ENCODE data around the gene TESK1. TPM values are rescaled to one million over a fixed set of nuclear protein-coding genes. Genes with fewer than 3 reads are reported as not detected.

TESK1 gene, protein sequence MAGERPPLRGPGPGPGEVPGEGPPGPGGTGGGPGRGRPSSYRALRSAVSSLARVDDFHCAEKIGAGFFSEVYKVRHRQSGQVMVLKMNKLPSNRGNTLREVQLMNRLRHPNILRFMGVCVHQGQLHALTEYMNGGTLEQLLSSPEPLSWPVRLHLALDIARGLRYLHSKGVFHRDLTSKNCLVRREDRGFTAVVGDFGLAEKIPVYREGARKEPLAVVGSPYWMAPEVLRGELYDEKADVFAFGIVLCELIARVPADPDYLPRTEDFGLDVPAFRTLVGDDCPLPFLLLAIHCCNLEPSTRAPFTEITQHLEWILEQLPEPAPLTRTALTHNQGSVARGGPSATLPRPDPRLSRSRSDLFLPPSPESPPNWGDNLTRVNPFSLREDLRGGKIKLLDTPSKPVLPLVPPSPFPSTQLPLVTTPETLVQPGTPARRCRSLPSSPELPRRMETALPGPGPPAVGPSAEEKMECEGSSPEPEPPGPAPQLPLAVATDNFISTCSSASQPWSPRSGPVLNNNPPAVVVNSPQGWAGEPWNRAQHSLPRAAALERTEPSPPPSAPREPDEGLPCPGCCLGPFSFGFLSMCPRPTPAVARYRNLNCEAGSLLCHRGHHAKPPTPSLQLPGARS
- total RNA-seq = 7.5 and 12.2 TPM in 2 replicates

DNA sequence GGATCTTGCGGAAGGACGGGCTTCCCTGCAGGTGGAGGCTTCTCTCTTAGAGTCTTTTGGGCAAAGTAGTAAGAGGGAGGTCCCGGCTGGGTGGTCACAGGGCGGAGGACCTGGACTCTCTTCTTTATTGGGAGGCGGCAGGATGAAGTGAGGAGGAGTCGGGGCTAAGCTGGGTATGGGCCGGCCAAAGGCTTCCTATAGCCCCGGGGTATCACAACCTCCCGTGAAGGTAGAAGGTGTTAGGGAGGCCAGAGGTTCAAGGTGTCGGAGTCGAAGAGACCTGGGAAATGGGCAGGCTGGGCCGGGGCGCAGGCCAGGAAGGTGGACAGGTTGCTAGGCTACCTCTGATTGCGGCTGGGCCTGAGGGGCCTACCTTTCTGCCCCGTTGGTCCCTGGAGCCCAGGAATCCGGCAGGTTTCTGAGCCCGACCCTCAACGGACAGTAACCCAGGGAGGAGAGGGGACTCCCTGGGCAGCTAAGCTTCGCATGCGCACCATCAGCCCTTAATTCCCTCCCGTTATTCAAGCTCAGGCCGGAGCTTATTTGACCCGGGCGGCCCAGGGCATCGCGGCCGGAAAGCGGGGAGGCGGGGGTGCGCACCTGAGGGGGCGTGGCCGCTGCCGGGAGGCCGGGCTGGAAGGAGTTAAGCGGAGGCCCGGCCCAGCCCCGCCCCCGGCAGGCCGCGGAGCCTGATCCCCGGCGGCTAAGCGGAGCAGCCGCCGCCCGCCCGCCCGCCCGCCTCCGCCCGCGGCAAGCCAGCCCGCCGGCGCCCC is at the start of gene TESK1:
Gene TESK1 (plus strand): TSS at position 685 of the 773 bp plus-strand sequence. CDS start 358 bp downstream, outside the sequence.

DNA sequence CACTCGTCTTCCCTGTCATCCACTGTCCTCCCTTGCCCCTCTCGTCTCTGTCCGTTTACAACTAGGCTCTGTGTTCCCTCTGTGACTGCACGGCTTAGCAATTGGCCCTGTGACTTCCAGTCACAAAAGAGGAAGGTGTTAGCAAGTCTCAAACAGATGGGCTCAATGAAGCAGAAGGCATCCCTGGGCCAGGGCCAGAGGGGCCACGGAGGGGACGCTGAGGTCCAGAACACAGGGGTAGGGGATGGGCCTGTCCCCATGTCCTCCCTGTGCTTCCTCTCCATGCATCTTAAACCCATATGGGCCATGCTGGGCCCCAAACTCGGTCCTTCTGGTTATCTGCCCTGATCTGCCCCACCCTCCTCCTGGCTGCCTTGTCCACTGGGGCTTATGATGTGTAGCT is 13.3 kb downstream of the TESK1 start, which contains the start of gene CD72:
Gene CD72 (minus strand): TSS at position 89 of the 403 bp plus-strand sequence. CDS start 110 bp downstream, outside the sequence.

DNA sequence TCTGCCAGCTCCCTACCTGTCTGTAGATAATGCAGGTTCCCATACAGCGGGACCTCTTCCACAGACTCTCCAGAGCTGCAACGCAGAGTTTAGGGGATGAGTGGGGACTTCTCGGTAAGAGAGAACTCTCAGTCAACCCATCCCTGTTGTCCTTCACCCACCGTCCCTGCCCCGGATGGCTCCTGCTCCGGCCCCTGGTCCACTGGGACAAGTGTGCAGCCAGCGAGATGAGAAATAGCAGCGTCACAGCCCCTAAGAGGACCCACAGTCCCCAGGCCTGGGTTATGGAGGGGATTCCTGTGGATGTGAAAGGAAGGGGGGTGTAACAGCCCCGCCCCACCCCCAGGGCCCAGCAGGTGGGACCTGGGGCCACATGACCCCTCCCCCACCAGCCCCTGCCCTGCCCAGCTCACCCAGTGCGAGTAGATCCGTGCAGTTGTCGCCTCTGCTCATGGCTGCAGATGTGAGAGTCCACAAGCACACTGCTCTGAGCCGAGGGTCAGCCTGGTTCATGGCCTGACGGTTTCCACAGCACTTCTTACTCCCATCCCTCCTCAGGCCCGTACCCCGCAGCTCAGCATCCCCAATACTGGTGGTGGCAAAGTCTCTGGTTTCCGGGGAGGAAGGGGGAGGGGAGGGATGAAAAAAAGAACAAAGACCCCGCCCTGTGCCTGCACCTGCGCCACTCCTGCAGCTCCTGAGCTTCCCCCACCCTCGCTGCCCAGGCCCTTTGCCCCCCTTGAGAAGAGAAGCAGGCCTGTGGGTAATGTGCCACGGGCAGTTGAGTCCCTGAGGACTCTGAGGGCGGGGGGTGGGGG is 45.5 kb downstream of the TESK1 start, which contains the start of gene SIT1:
Gene SIT1 (minus strand): TSS at position 591 of the 818 bp plus-strand sequence. CDS start 78 bp downstream, at position 513.

DNA sequence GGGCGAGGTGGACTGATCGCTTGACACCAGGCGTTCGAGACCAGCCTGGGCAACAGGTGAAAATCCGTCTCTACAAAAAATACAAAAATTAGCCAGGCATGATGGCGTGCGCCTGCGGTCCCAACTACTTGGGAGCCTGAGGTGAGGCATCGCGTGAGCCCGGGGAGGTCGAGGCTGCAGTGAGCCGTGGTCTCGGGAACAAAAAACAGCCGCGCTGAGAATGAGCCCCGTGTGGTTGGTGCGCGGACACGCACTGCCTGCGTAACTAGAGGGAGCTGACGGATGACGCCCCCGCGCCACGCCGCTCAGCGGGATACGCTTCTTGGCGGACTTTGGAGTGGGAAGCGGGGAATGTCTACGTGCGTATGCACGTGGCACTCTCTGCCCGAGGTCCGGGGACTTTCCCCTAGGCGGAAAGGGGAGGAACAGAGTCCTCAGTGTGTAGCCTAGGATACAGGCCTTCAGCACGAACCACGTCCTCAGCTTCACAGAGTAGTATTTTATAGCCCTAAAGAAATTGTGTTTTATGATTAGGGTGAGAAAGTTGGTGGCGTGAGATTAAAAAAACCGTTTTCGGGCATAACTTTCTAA is 52.6 kb downstream of the TESK1 start, which contains the start of gene RMRP:
Gene RMRP (minus strand): TSS at position 474 of the 591 bp plus-strand sequence.

DNA sequence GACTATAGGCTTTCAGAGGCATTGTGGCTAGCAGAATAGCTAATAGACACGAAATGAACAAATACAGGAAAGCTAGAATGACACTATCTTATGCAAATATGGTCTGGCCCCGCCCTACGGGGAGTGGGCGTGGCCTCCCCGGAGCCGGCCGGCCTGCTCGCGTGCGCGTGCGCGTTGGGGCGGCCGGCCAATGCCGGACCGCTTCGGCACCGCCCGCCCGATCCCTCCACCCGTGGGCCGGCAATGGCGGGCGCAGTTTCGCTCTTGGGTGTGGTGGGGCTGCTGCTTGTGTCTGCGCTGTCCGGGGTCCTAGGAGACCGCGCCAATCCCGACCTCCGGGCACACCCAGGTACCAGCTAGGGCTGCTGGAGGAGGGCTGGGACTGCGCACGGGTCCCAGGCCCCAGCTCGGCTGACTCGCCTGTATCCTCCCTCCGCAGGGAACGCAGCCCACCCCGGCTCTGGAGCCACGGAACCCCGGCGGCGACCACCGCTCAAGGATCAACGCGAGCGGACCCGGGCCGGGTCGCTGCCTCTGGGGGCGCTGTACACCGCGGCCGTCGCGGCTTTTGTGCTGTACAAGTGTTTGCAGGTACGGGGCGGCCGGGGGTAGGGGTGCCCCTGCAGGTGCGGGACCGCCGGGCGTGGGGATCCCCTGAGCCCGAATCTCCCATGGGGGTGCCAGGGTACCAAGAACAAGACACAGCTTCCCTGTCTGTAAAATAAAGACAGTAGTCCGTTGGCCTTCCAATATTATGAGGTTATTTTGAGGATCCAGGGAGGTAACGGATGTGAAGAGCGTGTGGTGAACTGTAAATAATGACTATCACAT is 53.3 kb downstream of the TESK1 start, which contains the start of gene CCDC107:
Gene CCDC107 (plus strand): TSS at position 156 of the 831 bp plus-strand sequence. CDS start 88 bp downstream, at position 244.

Other genes with a start within 250 kb of the TESK1 start
- gene RUSC2, start 115.2 kb upstream of the TESK1 start, total RNA-seq = 14.9 and 17.8 TPM in 2 replicates
- 1.6 and 1.7 TPM in 2 replicates for gene CD72, start 13.2 kb downstream of the TESK1 start, total RNA-seq
- gene SIT1, start 45.7 kb downstream of the TESK1 start, total RNA-seq = not detected in 2 replicates
- 28,356 and 90,129 TPM in 2 replicates for gene RMRP, start 52.8 kb downstream of the TESK1 start, total RNA-seq
- 11.7 and 19.4 TPM in 2 replicates for gene CCDC107, start 53.0 kb downstream of the TESK1 start, total RNA-seq
- 0.09 and 0.28 TPM in 2 replicates for gene ARHGEF39, start 59.9 kb downstream of the TESK1 start, total RNA-seq
- gene CA9, start 68.7 kb downstream of the TESK1 start, total RNA-seq = 2.0 and 16.1 TPM in 2 replicates
- 1,100 and 1,291 TPM in 2 replicates for gene TPM2, start 84.7 kb downstream of the TESK1 start, total RNA-seq
- gene TLN1, start 126.9 kb downstream of the TESK1 start, total RNA-seq = 181 and 228 TPM in 2 replicates
- 71.5 and 79.1 TPM in 2 replicates for gene CREB3, start 127.4 kb downstream of the TESK1 start, total RNA-seq
- 16.8 and 20.4 TPM in 2 replicates for gene GBA2, start 144.0 kb downstream of the TESK1 start, total RNA-seq
- gene RGP1, start 144.0 kb downstream of the TESK1 start, total RNA-seq = 10.2 and 11.6 TPM in 2 replicates
- not detected in 2 replicates for gene MSMP, start 149.0 kb downstream of the TESK1 start, total RNA-seq
- gene NPR2, start 186.3 kb downstream of the TESK1 start, total RNA-seq = 15.5 and 22.6 TPM in 2 replicates
- 0.71 and 1.2 TPM in 2 replicates for gene SPAG8, start 207.0 kb downstream of the TESK1 start, total RNA-seq
- 22.2 and 30.4 TPM in 2 replicates for gene HINT2, start 209.8 kb downstream of the TESK1 start, total RNA-seq
- gene FAM221B, start 223.5 kb downstream of the TESK1 start, total RNA-seq = not detected in 2 replicates
- 1.6 and 2.3 TPM in 2 replicates for gene TMEM8B, start 224.0 kb downstream of the TESK1 start, total RNA-seq

All from smooth muscle cell of bladder (primary cell).